HEK293 (cell line): ENCODE data around the gene NLRP1.

Experiments
- ZEB2 ChIP-seq: fragments of 450-650 bp; formaldehyde crosslinking; IDR thresholded peaks from 2 replicates; pipeline ENCODE4 v1.5.1; 2016; ENCODE audit warnings: missing biosample characterization, missing genetic modification characterization
- ZSCAN30 ChIP-seq: fragments of 450-650 bp; IDR thresholded peaks from 2 replicates; pipeline ENCODE4 v1.5.1; 2018; ENCODE audit warnings: missing biosample characterization, mild to moderate bottlenecking, missing genetic modification characterization, moderate library complexity

DNA sequence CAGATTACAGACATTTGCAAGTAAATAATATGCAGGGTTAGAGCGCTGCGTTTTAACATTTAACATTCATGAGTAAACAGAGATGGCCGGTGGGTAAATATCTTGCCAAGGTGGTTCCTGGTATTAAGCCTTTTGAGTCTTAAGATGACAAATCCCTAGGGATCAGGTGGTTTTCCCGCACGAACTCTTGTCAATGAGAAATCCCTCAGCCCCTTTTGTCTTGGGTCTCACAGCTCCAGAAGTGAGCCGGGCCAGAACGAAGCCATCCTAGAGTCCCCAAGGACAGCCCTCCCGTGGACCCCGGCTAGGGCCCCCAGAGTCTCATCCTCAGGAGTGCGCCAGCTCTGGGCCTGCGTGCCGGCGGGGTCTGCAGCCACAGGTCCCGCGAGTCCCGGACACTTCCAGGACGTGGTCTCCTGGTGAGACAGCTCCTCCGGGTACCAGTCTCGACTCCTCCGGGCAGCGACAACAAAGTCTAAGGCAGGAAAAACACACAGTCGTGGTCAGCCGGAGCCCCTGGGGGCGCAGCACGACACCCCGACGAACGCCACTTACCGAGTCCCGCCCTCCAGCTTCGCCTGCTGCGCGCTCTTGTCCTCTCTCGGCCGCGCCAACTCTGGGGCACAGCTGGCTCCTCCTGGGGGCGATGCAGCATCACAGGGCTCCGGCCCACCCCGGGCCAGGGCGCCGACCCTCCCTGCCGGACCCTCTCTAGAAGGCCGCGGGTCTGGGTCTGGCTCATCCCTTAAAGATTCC lies 84.7 kb downstream of the NLRP1 start:
- TF ChIP-seq ZEB2 (tag by site-specific recombination) = no peak
- TF ChIP-seq ZSCAN30 (tag by site-specific recombination) = no peak
